NOMO-1 (cell line): ENCODE results near the gene WDR81.
"Not testable (repeated sequence)": the region's sequence is repeated elsewhere in the genome, so short reads cannot be mapped to it uniquely, and the experiment has no call there.

Experiments
- DNase-seq, 2 experiments: peaks; one replicate each; lab custom pipeline; 2025; ENCODE audit not compliant: unreplicated experiment in 2 of 2; lab: John Stamatoyannopoulos, UW

The WDR81 gene

DNA sequence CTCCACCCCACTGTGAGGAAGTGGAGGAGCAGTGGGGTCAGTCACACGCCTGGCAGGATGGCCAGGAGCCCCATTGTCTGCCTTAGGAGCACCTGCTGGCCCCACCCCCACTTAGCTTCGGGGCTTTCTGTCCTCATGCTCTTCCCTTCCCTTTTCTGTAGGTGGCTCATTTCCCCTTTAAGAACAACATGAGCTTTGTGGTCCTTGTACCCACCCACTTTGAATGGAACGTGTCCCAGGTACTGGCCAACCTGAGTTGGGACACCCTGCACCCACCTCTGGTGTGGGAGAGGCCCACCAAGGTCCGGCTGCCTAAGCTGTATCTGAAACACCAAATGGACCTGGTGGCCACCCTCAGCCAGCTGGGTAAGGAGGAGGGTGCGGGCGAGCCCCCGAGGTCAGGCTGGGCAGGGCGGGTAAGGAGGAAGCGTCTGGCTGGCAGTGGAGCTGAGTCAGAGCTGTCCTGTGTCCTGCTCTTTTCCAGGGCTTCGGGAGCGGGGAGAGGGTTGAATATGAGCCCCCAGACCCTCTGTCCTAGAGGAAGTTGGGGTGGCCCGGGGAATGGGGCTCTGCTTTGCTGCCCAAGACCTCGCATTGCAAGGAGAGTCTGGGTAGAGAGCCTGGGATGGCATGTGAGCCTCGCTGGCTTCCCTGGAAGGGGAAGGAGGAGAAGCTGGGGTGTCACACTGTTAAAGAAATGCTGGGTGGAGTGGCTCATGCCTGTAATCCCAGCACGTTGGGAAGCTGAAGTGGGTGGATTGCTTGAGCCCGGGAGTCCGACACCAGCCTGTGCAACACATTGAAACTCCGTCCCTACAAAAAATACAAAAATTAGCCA lies 28.1 kb downstream of the WDR81 start:
- peak; percentile 34 to 53 for DNase-seq

DNA sequence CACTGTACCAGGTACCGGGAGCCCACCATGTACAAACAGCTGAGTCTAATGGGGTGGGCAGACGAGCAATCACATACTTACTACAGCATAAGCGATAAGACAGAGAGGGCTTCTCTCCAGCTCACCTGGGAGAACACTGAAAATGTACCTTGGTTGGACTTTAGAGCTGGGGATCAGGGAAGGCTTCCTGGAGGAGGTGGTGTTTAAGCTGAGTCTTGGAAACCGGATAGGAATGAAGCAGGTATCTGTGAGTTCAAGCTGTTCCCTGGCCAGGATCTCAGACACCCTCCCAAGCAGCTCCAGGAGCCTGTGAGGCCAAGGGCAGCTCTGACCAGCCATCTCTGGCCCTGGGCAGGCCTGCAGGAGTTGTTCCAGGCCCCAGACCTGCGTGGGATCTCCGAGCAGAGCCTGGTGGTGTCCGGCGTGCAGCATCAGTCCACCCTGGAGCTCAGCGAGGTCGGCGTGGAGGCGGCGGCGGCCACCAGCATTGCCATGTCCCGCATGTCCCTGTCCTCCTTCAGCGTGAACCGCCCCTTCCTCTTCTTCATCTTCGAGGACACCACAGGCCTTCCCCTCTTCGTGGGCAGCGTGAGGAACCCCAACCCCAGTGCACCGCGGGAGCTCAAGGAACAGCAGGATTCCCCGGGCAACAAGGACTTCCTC lies 29.4 kb downstream of the WDR81 start:
- DNase-seq, result no peak

DNA sequence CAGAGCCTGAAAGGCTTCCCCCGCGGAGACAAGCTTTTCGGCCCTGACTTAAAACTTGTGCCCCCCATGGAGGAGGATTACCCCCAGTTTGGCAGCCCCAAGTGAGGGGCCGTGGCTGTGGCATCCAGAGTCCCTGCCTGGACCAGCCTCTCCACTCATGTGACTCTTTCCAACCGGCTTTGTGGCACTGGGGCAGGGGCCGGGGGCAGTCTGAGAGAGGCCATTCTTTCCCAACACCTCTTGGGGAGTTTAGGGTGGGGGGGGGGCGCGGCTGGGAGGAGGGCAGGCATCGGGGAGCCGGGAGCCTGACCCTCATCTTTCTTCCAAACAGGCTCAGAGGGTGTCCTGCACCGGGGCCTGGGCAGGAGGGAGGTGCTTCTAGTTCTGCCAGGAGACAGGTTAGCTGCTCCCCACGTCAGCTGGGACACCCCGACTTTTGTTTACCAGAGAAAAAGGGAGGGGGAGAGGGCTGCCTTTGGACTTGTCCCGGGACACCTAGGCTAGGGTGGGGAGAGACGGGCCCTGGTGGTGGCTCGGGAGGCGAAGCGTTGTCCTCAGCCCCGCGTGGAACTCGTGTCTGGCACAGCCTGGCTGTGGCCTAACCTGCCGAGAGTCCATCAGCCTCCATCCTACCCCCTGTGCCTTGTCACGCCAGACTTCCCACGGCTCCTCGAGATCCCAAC lies 30.1 kb downstream of the WDR81 start:
- no peak for DNase-seq

DNA sequence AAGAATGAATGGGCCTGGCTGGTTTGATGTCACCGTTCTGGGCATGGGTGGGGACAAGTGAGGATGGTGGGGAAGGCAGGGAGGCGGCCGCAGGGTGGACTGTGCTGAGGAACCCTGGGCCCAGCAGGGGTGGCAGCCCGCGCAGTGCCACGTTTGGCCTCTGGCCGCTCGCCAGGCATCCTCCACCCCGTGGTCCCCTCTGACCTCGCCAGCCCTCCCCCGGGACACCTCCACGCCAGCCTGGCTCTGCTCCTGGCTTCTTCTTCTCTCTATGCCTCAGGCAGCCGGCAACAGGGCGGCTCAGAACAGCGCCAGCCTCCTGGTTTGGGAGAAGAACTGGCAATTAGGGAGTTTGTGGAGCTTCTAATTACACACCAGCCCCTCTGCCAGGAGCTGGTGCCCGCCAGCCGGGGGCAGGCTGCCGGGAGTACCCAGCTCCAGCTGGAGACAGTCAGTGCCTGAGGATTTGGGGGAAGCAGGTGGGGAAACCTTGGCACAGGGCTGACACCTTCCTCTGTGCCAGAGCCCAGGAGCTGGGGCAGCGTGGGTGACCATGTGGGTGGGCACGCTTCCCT lies 30.8 kb downstream of the WDR81 start:
- DNase-seq, result no peak

DNA sequence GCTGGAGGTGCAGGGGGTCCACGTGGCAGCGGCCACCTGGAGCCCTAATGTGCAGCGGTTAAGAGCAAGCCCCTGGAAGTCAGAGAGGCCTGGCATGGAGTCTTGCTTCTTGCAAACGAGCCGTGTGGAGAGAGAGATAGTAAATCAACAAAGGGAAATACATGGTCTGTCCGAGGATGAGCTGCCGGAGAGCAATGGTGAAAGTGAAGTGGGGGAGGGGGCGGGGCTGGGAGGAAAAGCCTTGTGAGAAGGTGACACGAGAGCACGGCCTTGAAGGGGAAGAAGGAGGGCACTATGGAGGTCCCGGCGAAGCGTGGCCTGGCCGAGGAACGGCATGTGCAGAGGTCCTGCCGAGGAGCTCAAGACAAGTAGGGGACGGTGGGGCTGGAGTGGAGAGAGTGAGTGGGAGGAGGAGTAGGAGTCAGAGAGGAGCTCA lies 31.3 kb downstream of the WDR81 start:
- no peak for DNase-seq

DNA sequence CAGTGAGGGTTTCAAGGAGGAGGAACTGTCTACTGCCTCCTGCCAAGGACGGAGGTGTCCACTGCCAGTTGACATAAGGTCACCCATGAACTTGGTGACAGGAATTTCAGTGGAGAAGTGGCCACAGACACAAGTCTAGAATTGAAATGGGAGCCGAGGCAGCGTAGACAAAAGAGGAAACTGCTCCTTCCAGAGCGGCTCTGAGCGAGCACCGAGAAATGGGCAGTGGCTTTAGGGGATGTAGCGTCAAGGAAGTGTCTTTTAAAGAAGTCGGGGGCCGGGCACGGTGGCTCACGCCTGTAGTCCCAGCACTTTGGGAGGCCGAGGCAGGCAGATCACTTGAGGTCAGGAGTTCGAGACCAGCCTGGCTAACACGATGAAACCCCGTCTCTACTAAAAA lies 34.3 kb downstream of the WDR81 start:
- DNase-seq, result peak; percentile 25 to 39

DNA sequence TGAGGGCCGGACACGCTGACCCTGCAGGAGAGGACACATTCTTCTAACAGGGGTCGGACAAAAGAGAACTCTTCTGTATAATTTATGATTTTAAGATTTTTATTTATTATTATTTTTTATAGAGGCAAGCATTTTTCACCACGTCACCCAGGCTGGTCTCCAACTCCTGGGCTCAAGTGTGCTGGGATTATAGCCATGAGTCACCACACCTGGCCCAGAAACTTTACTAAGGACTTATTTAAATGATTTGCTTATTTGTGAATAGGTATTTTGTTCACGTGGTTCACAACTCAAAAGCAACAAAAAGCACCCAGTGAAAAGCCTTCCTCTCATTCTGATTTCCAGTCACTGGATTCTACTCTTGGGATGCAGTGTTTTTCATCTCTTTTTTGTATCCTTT lies 35.0 kb downstream of the WDR81 start:
- DNase-seq, result no peak

DNA sequence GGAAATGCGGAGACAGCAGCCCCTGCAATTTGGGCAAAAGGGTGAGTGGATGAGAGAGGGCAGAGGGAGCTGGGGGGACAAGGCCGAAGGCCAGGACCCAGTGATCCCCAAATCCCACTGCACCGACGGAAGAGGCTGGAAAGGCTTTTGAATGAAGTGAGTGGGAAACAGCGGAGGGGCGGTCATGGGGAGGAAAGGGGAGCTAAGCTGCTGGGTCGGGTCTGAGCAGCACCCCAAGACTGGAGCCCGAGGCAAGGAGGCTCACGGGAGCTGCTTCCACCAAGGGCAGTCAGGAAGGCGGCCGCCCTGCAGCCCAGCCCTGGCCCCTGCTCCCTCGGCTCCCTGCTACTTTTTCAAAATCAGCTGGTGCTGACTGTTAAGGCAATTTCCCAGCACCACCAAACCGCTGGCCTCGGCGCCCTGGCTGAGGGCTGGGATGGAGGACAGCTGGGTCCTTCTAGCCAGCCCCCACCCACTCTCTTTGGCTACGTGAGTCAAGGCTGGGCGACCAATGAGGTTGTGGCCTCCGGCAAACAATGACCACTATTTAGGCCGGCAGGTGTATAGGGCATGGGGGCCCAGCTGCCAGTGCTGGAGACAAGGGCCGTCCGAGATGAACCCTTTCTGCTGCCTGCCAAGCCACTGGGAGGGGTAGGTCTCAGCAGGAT lies 37.9 kb downstream of the WDR81 start:
- DNase-seq, result no peak

DNA sequence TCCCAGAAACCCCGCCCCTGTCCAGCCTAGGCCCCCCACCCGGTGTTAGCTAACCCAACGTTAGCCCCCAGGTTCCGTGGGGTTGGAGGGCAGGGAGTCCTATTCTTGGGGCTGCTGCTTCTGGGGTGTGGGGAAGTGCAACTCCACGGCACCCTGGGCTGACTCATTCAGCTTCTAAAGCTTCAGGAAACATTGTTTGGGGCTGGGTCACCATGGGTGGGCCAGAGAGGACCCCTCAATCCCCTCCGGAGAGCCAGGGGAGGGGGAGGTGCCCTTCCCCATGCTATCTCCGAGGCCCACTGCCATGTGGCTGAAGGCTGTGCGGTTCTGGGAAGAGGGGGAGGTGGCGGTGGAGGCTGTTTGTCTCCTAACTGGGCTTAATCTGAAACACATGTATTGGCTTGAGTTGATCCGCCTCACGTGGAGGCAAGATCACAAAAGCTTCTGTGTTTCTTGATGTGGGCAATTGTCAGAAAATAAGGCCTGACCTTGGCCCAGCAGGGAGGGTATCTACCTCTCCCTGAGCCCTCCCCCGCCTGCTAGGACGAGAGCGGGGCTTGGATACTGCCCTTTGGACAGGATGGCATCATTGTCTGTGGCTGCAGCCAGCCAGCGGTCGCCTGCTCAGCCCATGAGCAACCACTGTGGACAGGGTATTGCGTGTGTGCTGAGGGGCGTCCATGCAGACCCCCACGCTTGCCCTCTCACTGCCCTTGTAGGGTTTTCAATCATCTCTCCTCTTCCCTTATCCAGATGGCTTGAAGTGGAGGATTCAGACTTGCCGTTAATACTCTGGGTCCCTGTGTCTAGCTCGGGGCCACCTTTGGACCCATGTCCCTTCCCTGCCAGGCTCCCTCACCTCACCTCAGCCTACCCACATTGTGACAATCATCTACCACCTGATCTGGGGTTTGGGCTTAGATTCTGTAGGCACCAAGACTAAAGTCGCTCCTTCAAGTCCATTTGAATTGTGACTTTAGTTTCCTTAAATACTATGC lies 38.7 kb downstream of the WDR81 start:
- DNase-seq, result peak in 1 of 2 experiments; percentile 18

DNA sequence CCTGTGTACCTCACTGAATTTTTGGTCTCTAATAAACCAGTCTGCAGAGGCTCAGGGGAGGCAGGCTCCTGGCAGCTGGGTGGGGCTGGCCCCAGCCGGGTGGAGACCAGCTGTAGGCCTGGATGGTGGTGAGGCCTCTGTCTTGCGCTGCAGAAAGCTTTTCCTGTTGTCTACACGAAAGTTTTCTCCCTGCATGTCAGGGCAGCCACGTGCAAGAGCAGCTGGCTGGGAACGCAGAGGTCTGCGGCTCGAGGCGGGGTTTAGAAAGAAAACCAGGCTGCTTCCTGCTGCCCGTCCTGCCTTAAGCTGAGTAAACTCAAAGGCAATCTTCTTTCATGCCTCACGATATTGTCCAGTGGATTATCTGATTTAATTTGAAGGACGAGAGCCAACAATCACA lies 39.8 kb downstream of the WDR81 start:
- peak; percentile 59 to 73 for DNase-seq

DNA sequence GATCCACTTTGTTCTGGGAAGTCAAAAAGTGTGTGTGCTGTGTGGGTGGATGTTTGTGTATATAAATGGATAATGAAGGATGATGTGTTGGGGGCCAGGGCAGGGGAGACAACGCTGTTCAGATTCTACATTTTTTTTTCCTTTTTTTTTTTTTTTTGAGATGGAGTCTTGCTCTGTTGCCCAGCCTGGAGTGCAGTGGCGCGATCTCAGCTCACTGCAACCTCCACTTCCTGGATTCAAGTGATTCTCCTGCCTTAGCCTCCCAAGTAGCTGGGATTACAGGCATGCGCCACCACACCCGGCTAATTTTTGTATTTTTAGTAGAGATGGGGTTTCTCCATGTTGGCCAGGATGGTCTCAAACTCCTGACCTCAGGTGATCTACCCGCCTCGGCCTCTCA lies 40.2 kb downstream of the WDR81 start:
- not testable (repeated sequence) for DNase-seq

DNA sequence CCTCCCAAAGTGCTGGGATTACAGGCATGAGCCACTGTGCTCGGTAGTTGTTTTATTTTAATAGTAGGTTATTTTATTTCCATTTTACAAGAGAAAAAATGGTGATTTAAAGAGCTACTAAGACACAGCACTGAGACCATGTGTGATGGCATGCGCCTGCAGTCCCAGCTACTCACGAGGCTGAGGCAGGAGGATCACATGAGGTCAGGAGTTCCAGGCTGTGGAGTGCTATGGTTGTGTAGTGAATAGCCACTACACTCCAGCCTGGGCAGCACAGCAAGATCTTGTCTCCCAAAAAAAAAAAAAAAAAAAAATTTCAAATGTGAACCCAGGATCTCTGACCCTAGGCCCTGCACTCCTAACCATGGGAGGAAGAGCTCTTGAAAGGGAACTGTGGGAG lies 41.1 kb downstream of the WDR81 start:
- no peak for DNase-seq

DNA sequence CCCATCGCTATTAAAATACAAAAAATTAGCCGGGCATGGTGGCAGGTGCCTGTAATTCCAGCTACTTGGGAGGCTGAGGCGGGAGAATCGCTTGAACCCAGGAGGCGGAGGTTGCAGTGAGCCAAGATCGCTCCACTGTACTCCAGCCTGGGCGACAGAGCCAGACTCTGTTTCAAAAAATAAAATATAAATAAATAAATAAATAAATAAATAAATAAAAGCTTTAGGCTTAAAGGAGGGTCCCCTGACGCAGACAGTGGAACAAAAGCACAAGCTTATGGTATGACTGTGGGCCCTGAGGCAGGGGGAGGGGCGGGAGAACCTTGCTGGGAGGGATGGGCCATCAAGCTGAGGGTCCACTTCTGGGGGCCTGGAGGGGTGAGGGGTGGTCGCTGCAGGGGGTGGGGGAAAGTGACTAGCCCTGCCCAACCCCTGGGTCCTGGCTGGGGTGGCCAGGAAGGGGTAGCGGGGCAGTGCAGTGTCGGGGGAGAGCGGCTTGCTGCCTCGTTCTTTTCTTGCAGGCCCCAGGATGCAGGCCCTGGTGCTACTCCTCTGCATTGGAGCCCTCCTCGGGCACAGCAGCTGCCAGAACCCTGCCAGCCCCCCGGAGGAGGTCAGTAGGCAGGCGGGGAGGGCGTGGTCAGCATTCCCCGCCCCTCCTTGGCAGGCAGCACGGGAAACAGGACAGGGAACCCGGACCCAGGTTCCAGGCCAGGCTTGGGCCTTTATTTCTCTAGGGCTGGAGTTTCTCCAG lies 42.1 kb downstream of the WDR81 start:
- DNase-seq, result no peak

DNA sequence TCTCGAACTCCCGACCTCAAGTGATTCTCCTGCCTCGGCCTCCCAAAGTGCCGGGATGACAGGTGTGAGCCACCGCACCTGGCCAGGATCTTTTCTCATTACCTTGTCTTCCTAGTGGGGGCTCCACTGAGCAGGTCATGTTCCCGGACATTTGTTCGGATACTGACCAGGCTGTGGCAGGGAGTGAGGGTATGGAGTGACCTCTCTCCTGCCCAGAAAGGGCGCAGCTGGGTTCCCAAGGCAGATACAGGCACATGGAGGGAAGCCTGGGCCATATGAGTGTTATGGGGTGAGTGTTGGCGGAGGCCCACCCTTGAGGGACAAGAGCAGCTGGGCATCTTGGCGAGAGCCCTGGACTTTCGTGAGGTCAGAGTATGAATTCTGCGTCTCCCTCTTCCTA lies 42.9 kb downstream of the WDR81 start:
- no peak for DNase-seq

DNA sequence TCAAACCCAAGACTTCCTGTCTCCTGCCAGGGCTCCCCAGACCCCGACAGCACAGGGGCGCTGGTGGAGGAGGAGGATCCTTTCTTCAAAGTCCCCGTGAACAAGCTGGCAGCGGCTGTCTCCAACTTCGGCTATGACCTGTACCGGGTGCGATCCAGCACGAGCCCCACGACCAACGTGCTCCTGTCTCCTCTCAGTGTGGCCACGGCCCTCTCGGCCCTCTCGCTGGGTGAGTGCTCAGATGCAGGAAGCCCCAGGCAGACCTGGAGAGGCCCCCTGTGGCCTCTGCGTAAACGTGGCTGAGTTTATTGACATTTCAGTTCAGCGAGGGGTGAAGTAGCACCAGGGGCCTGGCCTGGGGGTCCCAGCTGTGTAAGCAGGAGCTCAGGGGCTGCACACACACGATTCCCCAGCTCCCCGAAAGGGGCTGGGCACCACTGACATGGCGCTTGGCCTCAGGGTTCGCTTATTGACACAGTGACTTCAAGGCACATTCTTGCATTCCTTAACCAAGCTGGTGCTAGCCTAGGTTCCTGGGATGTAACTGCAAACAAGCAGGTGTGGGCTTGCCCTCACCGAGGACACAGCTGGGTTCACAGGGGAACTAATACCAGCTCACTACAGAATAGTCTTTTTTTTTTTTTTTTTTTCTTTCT lies 45.4 kb downstream of the WDR81 start:
- DNase-seq, result no peak

DNA sequence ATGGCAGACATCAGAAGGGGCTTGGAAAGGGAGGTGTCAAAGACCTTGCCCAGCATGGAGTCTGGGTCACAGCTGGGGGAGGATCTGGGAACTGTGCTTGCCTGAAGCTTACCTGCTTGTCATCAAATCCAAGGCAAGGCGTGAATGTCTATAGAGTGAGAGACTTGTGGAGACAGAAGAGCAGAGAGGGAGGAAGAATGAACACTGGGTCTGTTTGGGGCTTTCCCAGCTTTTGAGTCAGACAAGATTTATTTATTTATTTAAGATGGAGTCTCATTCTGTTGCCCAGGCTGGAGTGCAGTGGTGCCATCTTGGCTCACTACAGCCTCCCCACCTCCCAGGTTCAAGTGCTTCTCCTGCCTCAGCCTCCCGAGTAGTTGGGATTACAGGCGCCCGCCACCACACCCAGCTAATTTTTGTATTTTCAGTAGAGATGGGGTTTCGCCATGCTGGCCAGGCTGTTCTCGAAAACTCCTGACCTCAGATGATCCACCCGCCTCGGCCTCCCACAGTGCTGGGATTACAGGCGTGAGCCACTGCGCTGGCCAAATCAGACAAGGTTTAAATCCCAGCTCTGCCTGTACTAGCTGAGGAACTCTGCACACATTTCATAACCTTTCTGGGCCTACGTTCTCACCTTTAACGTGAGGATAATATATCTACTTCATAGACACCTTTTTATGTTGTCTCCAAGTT lies 48.6 kb downstream of the WDR81 start:
- not testable (repeated sequence) for DNase-seq

DNA sequence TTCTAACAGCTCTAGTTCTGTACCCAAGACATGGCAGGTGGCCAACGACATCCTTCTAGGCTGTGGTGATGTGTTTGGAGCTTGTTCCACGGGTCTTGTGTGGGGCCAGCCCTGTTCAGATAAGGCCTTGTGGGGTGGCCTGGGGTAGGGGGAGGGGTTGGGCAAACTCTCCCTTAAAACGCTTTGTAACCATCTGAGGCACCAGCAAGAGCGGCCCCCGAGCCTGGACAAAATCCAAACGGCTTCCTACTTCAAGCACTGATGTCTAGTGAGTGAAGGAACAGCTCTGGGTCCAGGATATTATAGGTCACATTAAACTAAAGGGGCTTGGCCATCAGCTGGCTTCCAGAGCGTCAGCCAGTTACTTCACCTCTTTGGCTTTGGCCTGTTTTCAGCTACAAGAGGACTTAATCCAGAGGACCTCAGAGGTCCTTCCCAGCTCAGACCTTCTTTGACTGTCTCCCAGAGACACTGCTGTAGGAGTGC lies 49.2 kb downstream of the WDR81 start:
- no peak for DNase-seq
